Rectal smooth muscle tissue (tissue), 1 donor: ENCODE data around the gene ZNF57.
"Not testable (repeated sequence)": the region's sequence is repeated elsewhere in the genome, so short reads cannot be mapped to it uniquely, and the experiment has no call there.

ENCODE experiments used
- H3K27ac ChIP-seq: one replicate; pipeline ENCODE4 v1.7.0; 2013; ENCODE audit warnings: low read depth, low read length, inconsistent platforms
- H3K27me3 ChIP-seq: one replicate; pipeline ENCODE4 v1.7.0; 2013; ENCODE audit warnings: low read length; ENCODE audit not compliant: control insufficient read depth, insufficient read depth
- H3K36me3 ChIP-seq: one replicate; pipeline ENCODE4 v1.7.0; 2013; ENCODE audit warnings: low read length; ENCODE audit not compliant: control insufficient read depth, insufficient read depth
- H3K4me1 ChIP-seq: one replicate; pipeline ENCODE4 v1.7.0; 2013; ENCODE audit warnings: low read length; ENCODE audit not compliant: control insufficient read depth, insufficient read depth
- H3K4me3 ChIP-seq: one replicate; pipeline ENCODE4 v1.7.0; 2013; ENCODE audit warnings: low read length
- H3K9ac ChIP-seq: one replicate; pipeline ENCODE4 v1.7.0; 2013; ENCODE audit warnings: low read length

Gene ZNF57

GRCh38 chr19:2906631-2907195, 6.0 kb downstream of the ZNF57 start:
- Histone ChIP-seq H3K4me1 (no peaks in the 10 kb centered on the region), H3K27me3 (no peaks in the 10 kb centered on the region), H3K36me3 (no peaks in the 10 kb centered on the region), H3K27ac (no peak overlapping the region), H3K9ac (no peak overlapping the region), H3K4me3 (no peak overlapping the region)

GRCh38 chr19:2912306-2912705, 11.6 kb downstream of the ZNF57 start:
- H3K4me1 ChIP-seq: no peaks in the 10 kb centered on the region
- H3K9ac ChIP-seq: no peak overlapping the region
- no peaks in the 10 kb centered on the region for H3K27me3 ChIP-seq
- peaks cover 13% of the 10 kb centered on the region for H3K36me3 ChIP-seq
- no peak overlapping the region for H3K4me3 ChIP-seq
- no peak overlapping the region for H3K27ac ChIP-seq

- Histone ChIP-seq H3K4me1 (no peaks in the 10 kb centered on the region), H3K36me3 (peaks cover 22% of the 10 kb centered on the region), H3K4me3 (no peak overlapping the region), H3K27me3 (no peaks in the 10 kb centered on the region), H3K27ac (no peak overlapping the region), H3K9ac (no peak overlapping the region)
Observed at GRCh38 chr19:2917275-2918184, 16.8 kb downstream of the ZNF57 start.

GRCh38 chr19:2922987-2923386, 22.3 kb downstream of the ZNF57 start:
- Histone ChIP-seq H3K9ac (no peak overlapping the region), H3K4me3 (no peak overlapping the region), H3K27ac (no peak overlapping the region), H3K4me1 (no peaks in the 10 kb centered on the region), H3K36me3 (peaks cover 5% of the 10 kb centered on the region), H3K27me3 (no peaks in the 10 kb centered on the region)

GRCh38 chr19:2923510-2923909, 22.8 kb downstream of the ZNF57 start:
- Histone ChIP-seq H3K27me3 (no peaks in the 10 kb centered on the region), H3K4me3 (no peak overlapping the region), H3K4me1 (no peaks in the 10 kb centered on the region), H3K36me3 (peaks cover 5% of the 10 kb centered on the region), H3K27ac (peak overlapping the region; percentile 26), H3K9ac (no peak overlapping the region)

GRCh38 chr19:2926341-2927031, 25.8 kb downstream of the ZNF57 start:
- Histone ChIP-seq H3K4me3 (no peak overlapping the region), H3K27ac (no peak overlapping the region), H3K4me1 (no peaks in the 10 kb centered on the region), H3K36me3 (no peaks in the 10 kb centered on the region), H3K9ac (no peak overlapping the region), H3K27me3 (no peaks in the 10 kb centered on the region)

- H3K9ac ChIP-seq: no peak overlapping the region
- no peaks in the 10 kb centered on the region for H3K36me3 ChIP-seq
- H3K4me1 ChIP-seq: no peaks in the 10 kb centered on the region
- H3K27me3 ChIP-seq: no peaks in the 10 kb centered on the region
- H3K4me3 ChIP-seq: no peak overlapping the region
- no peak overlapping the region for H3K27ac ChIP-seq
Observed at GRCh38 chr19:2927032-2927430, 26.3 kb downstream of the ZNF57 start.

- H3K27ac ChIP-seq: no peak overlapping the region
- peaks cover 28% of the 10 kb centered on the region for H3K36me3 ChIP-seq
- no peaks in the 10 kb centered on the region for H3K27me3 ChIP-seq
- H3K9ac ChIP-seq: no peak overlapping the region
- H3K4me1 ChIP-seq: no peaks in the 10 kb centered on the region
- no peak overlapping the region for H3K4me3 ChIP-seq
Observed at GRCh38 chr19:2933490-2933910, 32.8 kb downstream of the ZNF57 start.

- H3K4me3 ChIP-seq, H3K4me1 ChIP-seq, H3K27ac ChIP-seq, H3K9ac ChIP-seq, H3K27me3 ChIP-seq: not testable (repeated sequence)
- H3K36me3 ChIP-seq: peaks cover 33% of the 10 kb centered on the region
Observed at GRCh38 chr19:2935863-2936262, 35.1 kb downstream of the ZNF57 start.

GRCh38 chr19:2942928-2943640, 42.4 kb downstream of the ZNF57 start:
- H3K9ac ChIP-seq: no peak overlapping the region
- H3K27me3 ChIP-seq: no peaks in the 10 kb centered on the region
- H3K27ac ChIP-seq: no peak overlapping the region
- H3K4me1 ChIP-seq: peaks cover 5% of the 10 kb centered on the region
- peaks cover 7% of the 10 kb centered on the region for H3K36me3 ChIP-seq
- no peak overlapping the region for H3K4me3 ChIP-seq

- H3K27ac ChIP-seq: peak overlapping the region; percentile 97
Observed at GRCh38 chr19:2944403-2944774, 43.7 kb downstream of the ZNF57 start.

More at GRCh38 chr19:2944403-2944774, 43.7 kb downstream of the ZNF57 start:
- Histone ChIP-seq H3K4me3 (peak overlapping the region; percentile 81), H3K36me3 (peaks cover 3% of the 10 kb centered on the region), H3K4me1 (peaks cover 5% of the 10 kb centered on the region), H3K9ac (peak overlapping the region; percentile 29), H3K27me3 (no peaks in the 10 kb centered on the region)
